HG03108 (cell line): ENCODE results near the gene XRRA1.
"Not testable (repeated sequence)": the region's sequence is repeated elsewhere in the genome, so short reads cannot be mapped to it uniquely, and the experiment has no call there.

Source experiments
- ATAC-seq: cut with Tn5 transposase; IDR thresholded peaks from one replicate; pipeline ENCODE4 v1.9.1; 2021; ENCODE audit warnings: moderate library complexity; ENCODE audit not compliant: unreplicated experiment

The XRRA1 gene

GRCh38 chr11:74837191-74837590 is 111.7 kb downstream of the XRRA1 start:
- ATAC-seq, result no peak

DNA sequence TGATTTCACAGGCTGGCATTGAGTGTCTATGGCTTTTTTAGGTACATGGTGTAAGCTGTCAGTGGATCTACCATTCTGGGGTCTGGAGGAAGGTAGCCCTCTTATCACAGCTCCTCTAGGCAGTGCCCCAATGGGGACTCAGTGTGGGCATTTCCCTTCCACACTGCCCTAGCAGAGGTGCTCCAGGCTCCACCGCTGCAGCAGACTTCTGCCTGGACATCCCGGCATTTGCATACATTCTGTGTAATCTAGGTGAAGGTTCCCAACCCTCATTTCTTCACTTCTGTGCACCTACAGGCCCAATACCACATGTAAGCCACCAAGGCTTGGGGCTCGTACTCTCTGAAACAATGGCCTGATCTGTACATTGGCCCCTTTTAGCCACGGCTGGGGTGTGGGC is 122.0 kb downstream of the XRRA1 start:
- ATAC-seq, result no peak

DNA sequence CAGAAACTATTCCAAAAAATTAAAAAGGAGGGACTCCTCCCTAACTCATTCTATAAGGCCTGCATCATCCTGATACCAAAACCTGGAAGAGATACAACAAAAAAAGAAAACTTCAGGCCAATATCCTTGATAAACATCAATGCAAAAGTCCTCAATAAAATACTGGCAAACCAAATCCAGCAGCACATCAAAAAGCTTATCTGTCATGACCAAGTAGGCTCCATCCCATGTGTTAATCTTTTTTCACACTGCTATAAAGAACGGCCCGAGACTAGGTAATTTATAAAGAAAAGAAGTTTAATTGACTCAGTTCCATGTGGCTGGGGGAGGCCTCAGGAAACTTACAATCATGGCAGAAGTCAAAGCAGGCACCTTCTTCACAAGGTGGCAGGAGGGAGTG is 123.3 kb downstream of the XRRA1 start:
- ATAC-seq, result not testable (repeated sequence)

- no peak for ATAC-seq
Measured at GRCh38 chr11:74824285-74824982, 124.5 kb downstream of the XRRA1 start.

- ATAC-seq, result no peak
Measured at GRCh38 chr11:74822170-74822569, 126.7 kb downstream of the XRRA1 start.

- no peak for ATAC-seq
Measured at GRCh38 chr11:74820763-74821162, 128.1 kb downstream of the XRRA1 start.

GRCh38 chr11:74819400-74819799 is 129.5 kb downstream of the XRRA1 start:
- no peak for ATAC-seq

- no peak for ATAC-seq
Measured at GRCh38 chr11:74818283-74818946, 130.5 kb downstream of the XRRA1 start.

DNA sequence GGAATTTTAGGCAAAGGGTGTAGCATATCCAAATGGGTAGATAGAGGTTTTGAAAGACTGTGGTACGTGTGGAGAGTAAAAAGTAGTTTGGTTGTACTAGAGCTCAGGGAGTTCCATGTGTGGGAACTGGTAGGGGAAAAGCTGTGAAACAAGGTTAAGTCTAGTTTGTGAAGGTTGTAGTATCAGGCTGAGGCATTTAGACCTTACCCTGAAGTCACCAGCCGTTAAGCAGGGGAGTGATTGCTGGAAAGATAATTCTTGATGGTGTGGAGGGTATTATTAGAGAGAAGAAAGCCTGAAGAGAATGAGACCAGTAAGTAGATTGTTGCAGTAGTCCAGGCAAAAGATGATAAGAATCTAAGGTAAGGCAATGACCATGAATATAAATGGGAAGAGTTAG is 132.2 kb downstream of the XRRA1 start:
- no peak for ATAC-seq

DNA sequence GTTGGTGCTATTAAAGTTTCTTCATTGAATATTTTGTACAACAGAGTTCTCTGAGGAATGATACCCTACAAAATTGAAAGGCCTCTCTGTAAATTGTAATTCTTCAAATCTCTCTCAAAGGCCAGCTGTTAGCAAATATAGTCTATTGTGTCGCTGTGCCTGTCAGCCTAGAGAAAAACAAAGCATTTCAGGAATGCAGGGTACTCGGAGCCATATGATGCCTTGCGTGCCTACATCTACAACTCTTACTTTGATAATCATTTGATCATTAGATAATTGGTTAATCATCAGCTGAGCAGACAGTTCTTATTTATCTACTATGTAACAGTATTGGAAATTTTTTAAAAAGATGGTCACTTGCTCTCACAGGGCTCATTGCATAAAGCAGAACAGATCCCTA is 132.9 kb downstream of the XRRA1 start:
- no peak for ATAC-seq

- ATAC-seq, result no peak
Measured at GRCh38 chr11:74809801-74810200, 139.1 kb downstream of the XRRA1 start.

GRCh38 chr11:74806267-74806666 is 142.6 kb downstream of the XRRA1 start:
- ATAC-seq, result no peak

- no peak for ATAC-seq
Measured at GRCh38 chr11:74791333-74792100, 157.4 kb downstream of the XRRA1 start.
